HG02970 (cell line): ENCODE measurements around the gene MEIOC.
"Not testable (repeated sequence)": the region's sequence is repeated elsewhere in the genome, so short reads cannot be mapped to it uniquely, and the experiment has no call there.

Experiments
- ATAC-seq: cut with Tn5 transposase; IDR thresholded peaks from one replicate; pipeline ENCODE4 v1.9.1; 2021; ENCODE audit warnings: mild to moderate bottlenecking, moderate library complexity, moderate number of reproducible peaks; ENCODE audit not compliant: unreplicated experiment, low FRiP score

The MEIOC gene

GRCh38 chr17:44655983-44656710 lies at the start of gene MEIOC:
Gene MEIOC, plus strand, starts transcription at chr17:44656468. Its CDS starts 146 bp downstream, at chr17:44656614.
- ATAC-seq: no peak

- ATAC-seq: no peak
Observed at GRCh38 chr17:44606658-44607057, 49.6 kb upstream of the MEIOC start.

- no peak for ATAC-seq
Observed at GRCh38 chr17:44607836-44608690, 48.2 kb upstream of the MEIOC start.

GRCh38 chr17:44608727-44609435 lies 47.4 kb upstream of the MEIOC start:
- ATAC-seq: no peak

GRCh38 chr17:44610331-44610730 lies 45.9 kb upstream of the MEIOC start:
- no peak for ATAC-seq

GRCh38 chr17:44610871-44611270 lies 45.4 kb upstream of the MEIOC start:
- ATAC-seq: no peak

- ATAC-seq: no peak
Observed at GRCh38 chr17:44614862-44615261, 41.4 kb upstream of the MEIOC start.

- ATAC-seq: not testable (repeated sequence)
Observed at GRCh38 chr17:44618652-44619051, 37.6 kb upstream of the MEIOC start.

GRCh38 chr17:44623070-44623725 lies 33.1 kb upstream of the MEIOC start:
- ATAC-seq: no peak

GRCh38 chr17:44627513-44628242 lies 28.6 kb upstream of the MEIOC start:
- no peak for ATAC-seq

- ATAC-seq: no peak
Observed at GRCh38 chr17:44628243-44629188, 27.8 kb upstream of the MEIOC start.

- no peak for ATAC-seq
Observed at GRCh38 chr17:44629314-44629713, 27.0 kb upstream of the MEIOC start.

GRCh38 chr17:44630703-44631102 lies 25.6 kb upstream of the MEIOC start:
- ATAC-seq: no peak

GRCh38 chr17:44633998-44634397 lies 22.3 kb upstream of the MEIOC start:
- no peak for ATAC-seq

- ATAC-seq: not testable (repeated sequence)
Observed at GRCh38 chr17:44634401-44634800, 21.9 kb upstream of the MEIOC start.

GRCh38 chr17:44636562-44636961 lies 19.7 kb upstream of the MEIOC start:
- ATAC-seq: no peak

GRCh38 chr17:44637066-44637465 lies 19.2 kb upstream of the MEIOC start:
- no peak for ATAC-seq

- no peak for ATAC-seq
Observed at GRCh38 chr17:44642834-44643233, 13.4 kb upstream of the MEIOC start.

GRCh38 chr17:44645341-44645740 lies 10.9 kb upstream of the MEIOC start:
- ATAC-seq: no peak
